SKM-1 treated with dmso at 0.1 percent for 144 hours (cell line): ENCODE data around the gene ANKRD11.

Source experiments
- DNase-seq: peaks from one replicate; lab custom pipeline; 2025; ENCODE audit not compliant: unreplicated experiment; lab: John Stamatoyannopoulos, UW

Gene ANKRD11

DNA sequence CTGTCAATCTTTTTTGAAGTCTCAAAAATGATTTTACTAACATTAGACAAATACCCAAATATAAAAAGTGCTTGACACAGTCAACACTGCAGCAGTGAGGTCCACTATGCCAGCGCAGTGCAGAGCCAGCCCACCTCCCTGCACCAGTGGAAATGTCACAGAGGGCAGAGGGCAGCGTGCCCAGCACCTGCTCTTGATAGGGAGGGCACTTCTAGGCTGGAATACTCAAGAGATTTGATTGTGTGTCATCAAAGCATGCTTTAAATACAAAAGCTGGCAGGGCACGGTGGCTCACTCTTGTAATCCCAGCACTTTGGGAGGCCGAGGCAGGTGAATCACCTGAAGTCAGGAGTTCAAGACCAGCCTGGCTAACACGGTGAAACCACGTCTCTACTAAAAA, 136.0 kb downstream of the ANKRD11 start:
- no peak for DNase-seq

- DNase-seq, result no peak
Measured at GRCh38 chr16:89352091-89352681, 138.2 kb downstream of the ANKRD11 start.

DNA sequence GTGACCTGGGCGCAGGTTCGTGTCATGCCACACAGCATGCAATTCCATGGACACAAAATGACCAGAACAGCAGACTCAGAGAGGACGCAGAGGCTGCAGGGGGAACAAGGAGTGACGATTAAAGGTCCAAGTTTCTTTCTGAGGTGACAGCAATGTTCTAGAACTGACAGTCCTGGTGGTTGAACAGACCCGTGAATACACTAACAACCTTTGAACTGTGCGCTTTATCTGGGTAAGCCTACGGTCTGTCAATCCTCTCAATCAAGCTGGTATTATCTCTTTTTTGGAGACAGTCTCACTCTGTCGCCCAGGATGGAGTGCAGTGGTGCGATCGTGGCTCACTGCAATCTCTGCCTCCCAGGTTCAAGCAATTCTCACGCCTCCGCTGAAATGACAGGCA, 138.7 kb downstream of the ANKRD11 start:
- DNase-seq, result no peak

- no peak for DNase-seq
Measured at GRCh38 chr16:89350701-89351380, 139.5 kb downstream of the ANKRD11 start.

GRCh38 chr16:89349947-89350633, 140.3 kb downstream of the ANKRD11 start:
- DNase-seq, result no peak

- no peak for DNase-seq
Measured at GRCh38 chr16:89347807-89348206, 142.6 kb downstream of the ANKRD11 start.

- no peak for DNase-seq
Measured at GRCh38 chr16:89346869-89347268, 143.5 kb downstream of the ANKRD11 start.

GRCh38 chr16:89345642-89346150, 144.7 kb downstream of the ANKRD11 start:
- no peak for DNase-seq

DNA sequence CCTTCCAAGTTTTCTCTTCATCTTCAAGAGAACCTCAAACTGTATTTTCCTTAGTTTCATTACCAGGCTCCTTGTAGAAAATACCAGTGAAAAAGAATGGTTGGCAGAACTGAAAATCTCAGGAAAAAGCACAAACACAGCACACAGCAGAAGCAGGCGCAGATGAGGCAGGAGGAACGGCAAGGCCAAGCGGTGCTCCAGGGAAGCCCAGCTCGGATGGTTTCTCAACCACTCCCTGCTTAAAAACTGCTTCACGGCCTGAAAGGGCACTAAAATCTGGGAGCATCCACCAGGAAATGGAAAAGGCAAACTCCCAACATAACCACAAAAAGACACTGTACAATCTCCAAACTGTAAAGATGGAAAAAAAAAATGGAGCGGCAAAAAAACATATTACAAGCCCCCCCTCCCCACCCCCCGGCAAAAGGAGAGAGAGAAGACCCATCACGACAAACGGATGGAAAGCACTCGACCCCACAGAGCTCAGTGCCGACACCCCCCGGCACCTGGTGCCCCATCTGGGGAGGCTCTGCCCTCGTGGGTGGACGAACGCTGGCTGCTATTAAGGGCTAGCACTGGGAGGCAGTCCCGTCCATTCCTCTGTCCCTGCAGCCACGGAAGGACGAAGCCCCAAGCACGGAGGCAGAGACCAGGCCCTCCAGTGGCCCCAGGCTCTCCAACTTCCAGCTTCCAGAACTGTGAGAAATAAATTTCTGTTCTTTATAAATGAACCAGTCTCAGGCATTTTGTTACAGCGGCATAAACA, 145.3 kb downstream of the ANKRD11 start:
- no peak for DNase-seq

DNA sequence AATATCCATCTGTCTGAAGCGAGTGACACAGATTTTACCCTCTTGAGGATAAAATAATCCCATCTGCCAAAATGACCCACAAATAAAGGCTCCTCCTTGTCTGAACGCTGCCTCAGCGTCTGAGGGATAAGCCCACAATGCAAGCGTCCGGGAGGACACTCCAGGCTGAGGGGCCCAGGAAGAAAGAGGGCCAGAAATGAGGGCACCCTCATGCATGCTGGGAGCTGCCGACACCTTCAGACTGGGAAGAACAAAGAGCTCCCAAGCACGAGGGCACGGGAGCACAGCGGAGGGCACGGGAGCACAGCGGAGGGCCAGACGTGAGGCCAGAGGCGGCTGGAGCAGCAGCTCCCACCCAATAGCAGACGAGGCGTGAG, 145.9 kb downstream of the ANKRD11 start:
- DNase-seq, result no peak

DNA sequence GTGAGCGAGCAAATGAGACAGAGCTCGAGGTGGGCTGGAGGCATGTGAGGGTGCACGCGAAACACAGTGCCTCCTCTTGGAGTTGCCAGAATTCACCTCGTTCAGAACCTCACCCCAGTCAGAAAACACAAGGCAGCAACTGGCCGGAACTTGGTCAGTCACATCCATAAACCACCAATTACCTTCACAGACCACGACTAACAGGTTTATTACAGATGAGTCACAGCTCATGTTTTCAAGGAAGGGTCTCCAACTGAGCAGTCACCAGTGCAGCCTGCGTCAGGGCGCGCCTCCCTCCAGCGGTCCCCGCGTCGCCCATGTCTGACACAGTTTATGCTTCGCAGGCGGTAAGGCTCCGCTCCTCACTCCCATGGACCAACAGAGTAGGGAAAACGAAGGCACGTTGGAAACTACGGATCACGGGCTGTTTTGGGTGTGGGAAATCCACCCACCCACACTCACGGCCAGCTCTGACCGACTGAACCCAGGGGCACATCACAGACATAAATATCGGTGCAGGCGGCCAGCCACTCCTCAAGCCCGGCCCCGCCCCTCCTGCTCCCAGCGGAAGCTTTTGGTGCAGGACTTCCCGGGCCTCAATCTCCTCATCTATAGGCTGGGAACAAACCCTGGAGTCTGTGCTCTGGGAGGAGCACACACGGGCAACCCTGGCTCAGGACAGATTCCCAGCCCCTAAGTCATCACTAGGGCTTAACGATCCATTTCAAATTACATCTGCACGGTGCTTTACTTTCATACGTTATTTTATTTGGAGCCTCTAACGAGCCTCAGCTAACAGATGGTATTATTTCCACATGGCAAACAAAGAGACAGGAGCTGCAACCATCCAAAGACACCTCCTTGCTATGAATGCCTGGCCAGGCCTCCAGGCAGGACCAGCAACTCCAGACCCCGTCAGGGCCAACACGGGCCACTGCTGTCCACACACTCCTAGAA, 146.6 kb downstream of the ANKRD11 start:
- DNase-seq, result no peak

GRCh38 chr16:89341697-89342694, 148.4 kb downstream of the ANKRD11 start:
- no peak for DNase-seq

GRCh38 chr16:89341279-89341678, 149.1 kb downstream of the ANKRD11 start:
- no peak for DNase-seq

GRCh38 chr16:89338863-89339262, 151.5 kb downstream of the ANKRD11 start:
- DNase-seq, result no peak

DNA sequence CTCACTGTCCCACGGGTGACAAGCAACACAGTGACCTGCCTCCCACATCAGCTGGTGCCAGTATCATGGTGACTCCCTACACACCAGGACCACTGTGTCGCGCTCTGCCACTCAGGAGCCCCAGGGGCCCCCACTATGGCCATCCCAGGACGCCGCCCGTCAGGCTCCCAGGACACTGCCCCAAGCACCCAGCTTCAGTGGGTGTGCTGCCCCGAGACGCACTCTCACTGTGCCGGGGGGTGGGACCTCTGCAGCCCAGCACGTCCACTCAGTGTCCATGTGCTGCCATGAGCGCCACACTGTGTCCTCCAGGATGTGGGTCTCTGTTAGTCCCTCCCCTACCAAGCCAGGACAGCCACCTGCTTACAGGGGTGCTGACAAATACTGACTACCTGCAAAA, 152.4 kb downstream of the ANKRD11 start:
- DNase-seq, result no peak

GRCh38 chr16:89335803-89336485, 154.4 kb downstream of the ANKRD11 start:
- no peak for DNase-seq

DNA sequence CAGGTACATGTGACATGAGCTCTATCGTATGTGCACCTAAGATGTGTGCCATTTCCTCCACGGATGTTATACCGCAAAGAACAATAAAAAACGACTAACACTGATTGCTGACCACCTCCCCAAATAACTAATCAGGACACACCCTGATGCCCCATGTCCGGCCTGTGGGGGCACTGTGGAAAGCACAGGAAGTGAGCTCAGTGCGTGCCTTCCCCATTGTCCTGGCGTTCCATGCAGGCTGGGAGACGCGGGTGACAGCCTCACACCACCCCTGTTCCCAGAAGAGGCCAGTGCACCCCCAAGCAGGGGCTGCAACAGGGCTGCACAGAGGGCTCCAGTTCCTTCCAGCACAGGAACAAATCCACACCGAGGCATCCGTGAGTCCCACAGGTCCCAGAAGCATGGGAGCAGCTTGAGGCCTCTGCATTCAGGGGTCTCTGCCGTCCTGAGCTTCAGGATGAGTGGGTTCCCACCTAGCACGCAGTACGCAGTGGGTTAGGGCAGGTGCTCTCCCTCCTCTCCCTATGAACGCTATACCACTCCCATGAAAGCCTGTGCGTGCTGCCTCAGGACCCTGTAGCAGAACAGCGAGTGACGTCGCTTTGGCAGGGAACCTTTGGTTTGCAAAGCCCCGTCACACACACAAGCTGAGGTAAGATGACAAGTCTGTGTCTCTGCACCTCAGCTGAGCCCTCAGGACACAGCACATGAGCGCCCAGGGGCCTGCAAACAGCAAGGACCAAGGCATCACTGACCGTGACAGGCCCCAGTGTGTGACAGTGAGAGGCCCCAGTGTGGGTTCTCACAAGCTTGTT, 155.2 kb downstream of the ANKRD11 start:
- DNase-seq, result no peak

DNA sequence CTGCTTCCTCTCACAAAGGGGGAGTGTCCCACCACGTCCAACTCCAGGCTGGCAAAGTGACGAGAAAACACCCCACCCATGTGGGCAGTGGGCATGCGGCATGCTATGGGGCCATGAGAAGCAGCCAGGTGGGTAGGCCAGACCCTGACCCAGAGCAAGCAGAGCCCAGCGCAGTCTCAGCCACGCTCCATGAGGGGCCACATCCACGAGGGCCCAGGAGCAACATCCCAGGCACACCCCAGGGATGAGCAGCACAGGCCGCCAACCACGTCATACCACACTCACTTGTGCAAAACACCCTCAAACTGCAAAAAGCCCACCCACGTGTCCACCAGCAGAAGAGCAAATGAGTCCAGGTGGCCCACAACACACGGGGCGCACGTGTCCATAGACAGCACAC, 155.9 kb downstream of the ANKRD11 start:
- no peak for DNase-seq
